Measurements from ENCODE around the gene DEUP1.

Gene DEUP1

GRCh38 chr11:93288079-93288478 lies 42.5 kb upstream of the DEUP1 start:
- no peak for ATAC-seq
- TF ChIP-seq ZC3H10 (CRISPR knock-in tag; IDR thresholded peaks at IDR 0.05) = no peak
- TF ChIP-seq ZNF8 (CRISPR knock-in tag; IDR thresholded peaks at IDR 0.05) = no peak
- no peak for TF ChIP-seq OSR1 (CRISPR knock-in tag; IDR thresholded peaks at IDR 0.05)
- TF ChIP-seq GLIS3 (CRISPR knock-in tag; IDR thresholded peaks at IDR 0.05) = no peak
- TF ChIP-seq TCF4 (CRISPR knock-in tag; IDR thresholded peaks at IDR 0.05; ENCODE audit: borderline replicate concordance) = no peak
- TF ChIP-seq POU6F1 (CRISPR knock-in tag; IDR thresholded peaks at IDR 0.05; ENCODE audit: borderline replicate concordance, low read depth) = no peak
- no peak for TF ChIP-seq RARB (CRISPR knock-in tag; IDR thresholded peaks at IDR 0.05)
- TF ChIP-seq ZFP30 (CRISPR knock-in tag; IDR thresholded peaks at IDR 0.05) = no peak
- no peak for TF ChIP-seq TOX (CRISPR knock-in tag; IDR thresholded peaks at IDR 0.05; ENCODE audit: borderline replicate concordance)
- TF ChIP-seq CSDC2 (CRISPR knock-in tag; IDR thresholded peaks at IDR 0.05) = no peak
- no peak for TF ChIP-seq SNAI2 (CRISPR knock-in tag; IDR thresholded peaks at IDR 0.05)
- no peak for TF ChIP-seq ARNTL (CRISPR knock-in tag; IDR thresholded peaks at IDR 0.05; ENCODE audit: borderline replicate concordance, low read depth)
- TF ChIP-seq ESRRG (CRISPR knock-in tag; IDR thresholded peaks at IDR 0.05) = no peak
- no peak for TF ChIP-seq BACH2 (CRISPR knock-in tag; IDR thresholded peaks at IDR 0.05; ENCODE audit: borderline replicate concordance)
- no peak for TF ChIP-seq ZNF70 (CRISPR knock-in tag; IDR thresholded peaks at IDR 0.05)
- no peak for TF ChIP-seq CSRNP3 (CRISPR knock-in tag; IDR thresholded peaks at IDR 0.05)
- TF ChIP-seq ISL1 (CRISPR knock-in tag; IDR thresholded peaks at IDR 0.05) = no peak
- no peak for TF ChIP-seq PATZ1 (CRISPR knock-in tag; IDR thresholded peaks at IDR 0.05; ENCODE audit: borderline replicate concordance)
- TF ChIP-seq CREB5 (CRISPR knock-in tag; IDR thresholded peaks at IDR 0.05; ENCODE audit: low read depth) = no peak
- TF ChIP-seq ZNF565 (CRISPR knock-in tag; conservative IDR thresholded peaks at IDR 0.05; ENCODE audit: low read depth) = no peak

- ATAC-seq = no peak
- no peak for TF ChIP-seq SNAI2 (CRISPR knock-in tag; IDR thresholded peaks at IDR 0.05)
- TF ChIP-seq CREB5 (CRISPR knock-in tag; IDR thresholded peaks at IDR 0.05; ENCODE audit: low read depth) = no peak
- no peak for TF ChIP-seq ZC3H10 (CRISPR knock-in tag; IDR thresholded peaks at IDR 0.05)
- no peak for TF ChIP-seq CSDC2 (CRISPR knock-in tag; IDR thresholded peaks at IDR 0.05)
- no peak for TF ChIP-seq PPARA (CRISPR knock-in tag; IDR thresholded peaks at IDR 0.05; ENCODE audit: borderline replicate concordance)
- TF ChIP-seq POU6F1 (CRISPR knock-in tag; IDR thresholded peaks at IDR 0.05; ENCODE audit: borderline replicate concordance, low read depth) = no peak
- TF ChIP-seq RARB (CRISPR knock-in tag; IDR thresholded peaks at IDR 0.05) = no peak
- no peak for TF ChIP-seq ISL1 (CRISPR knock-in tag; IDR thresholded peaks at IDR 0.05)
- TF ChIP-seq TOX (CRISPR knock-in tag; IDR thresholded peaks at IDR 0.05; ENCODE audit: borderline replicate concordance) = no peak
- TF ChIP-seq TCF4 (CRISPR knock-in tag; IDR thresholded peaks at IDR 0.05; ENCODE audit: borderline replicate concordance) = no peak
- no peak for TF ChIP-seq ZFP3 (CRISPR knock-in tag; IDR thresholded peaks at IDR 0.05)
- no peak for TF ChIP-seq GLIS3 (CRISPR knock-in tag; IDR thresholded peaks at IDR 0.05)
- no peak for TF ChIP-seq BACH2 (CRISPR knock-in tag; IDR thresholded peaks at IDR 0.05; ENCODE audit: borderline replicate concordance)
Measured at GRCh38 chr11:93288767-93289166, 41.8 kb upstream of the DEUP1 start.
